K562 (cell line): Measurements from ENCODE around the gene CASKIN1. TPM values are rescaled to one million over a fixed set of nuclear protein-coding genes. Genes with fewer than 3 reads are reported as not detected.

ENCODE experiments used
- BDP1 ChIP-seq: IDR thresholded peaks from 3 replicates; pipeline ENCODE4 v1.6.1; 2011; ENCODE audit not compliant: insufficient read length, insufficient read depth
- CREM ChIP-seq: IDR thresholded peaks from 2 replicates; pipeline ENCODE4 v1.6.1; 2014; ENCODE audit warnings: antibody characterized with exemption, low read depth
- DPF2 ChIP-seq: fragments of 450-650 bp; IDR thresholded peaks from 2 replicates; pipeline ENCODE4 v1.6.1; 2016
- EGR1 ChIP-seq: fragments of 450-650 bp; conservative IDR thresholded peaks from 2 replicates; pipeline ENCODE4 v1.6.1; 2017; ENCODE audit warnings: mild to moderate bottlenecking
- ELF4 ChIP-seq: fragments of 450-650 bp; formaldehyde crosslinking; IDR thresholded peaks from 2 replicates; pipeline ENCODE4 v1.4.0; 2022; ENCODE audit warnings: missing genetic modification characterization
- ESRRA ChIP-seq: fragments of 450-650 bp; IDR thresholded peaks from 2 replicates; pipeline ENCODE4 v1.6.1; 2014; ENCODE audit warnings: low read depth, mild to moderate bottlenecking, moderate library complexity, borderline replicate concordance
- FOXP1 ChIP-seq: sonication (generic); formaldehyde crosslinking; IDR thresholded peaks from 2 replicates; pipeline ENCODE4 v1.8.0; 2022; ENCODE audit warnings: mild to moderate bottlenecking, missing genetic modification reagents
- HDAC1 ChIP-seq, 2 experiments: fragments of 450-650 bp; IDR thresholded peaks; 2 replicates each; pipeline ENCODE4 v1.6.1; 2016 to 2017; ENCODE audit warnings: inconsistent platforms in 1 of 2, mild to moderate bottlenecking in 1 of 2, moderate library complexity in 1 of 2
- ID3 ChIP-seq, 2 experiments: fragments of 250-450 bp in 1 of 2; fragments of 450-650 bp in 1 of 2; sonication (Bioruptor Pico) in 1 of 2; IDR thresholded peaks; 2 replicates each; pipeline versions ENCODE4 v1.6.1 to v1.8.0; 2016 to 2021; ENCODE audit warnings: mild to moderate bottlenecking in 2 of 2, moderate library complexity in 2 of 2, missing compliant biosample characterization in 1 of 2, missing genetic modification characterization in 1 of 2
- KLF16 ChIP-seq: IDR thresholded peaks from 2 replicates; pipeline ENCODE4 v1.6.1; 2016; ENCODE audit warnings: antibody characterized with exemption
- NEUROD1 ChIP-seq: fragments of 150-350 bp; IDR thresholded peaks from 2 replicates; pipeline ENCODE4 v1.6.1; 2014; ENCODE audit warnings: borderline replicate concordance, low read length, low read depth; ENCODE audit not compliant: partially characterized antibody
- PCBP2 ChIP-seq: fragments of 200-400 bp; formaldehyde crosslinking; IDR thresholded peaks from 2 replicates; pipeline ENCODE4 v1.6.1; 2018; ENCODE audit warnings: low read length, low read depth, mild to moderate bottlenecking, moderate library complexity; ENCODE audit not compliant: poor library complexity, severe bottlenecking
- PTTG1 ChIP-seq: fragments of 450-650 bp; IDR thresholded peaks from 2 replicates; pipeline ENCODE4 v1.6.1; 2016; ENCODE audit warnings: low read depth, mild to moderate bottlenecking, missing genetic modification characterization, missing compliant biosample characterization
- RBFOX2 ChIP-seq: fragments of 200-400 bp; formaldehyde crosslinking; IDR thresholded peaks from 2 replicates; pipeline ENCODE4 v1.6.1; 2017; ENCODE audit warnings: low read depth, mild to moderate bottlenecking, low read length, moderate library complexity
- SETDB1 ChIP-seq: IDR thresholded peaks from one replicate; pipeline ENCODE4 v1.6.1; 2012; ENCODE audit warnings: low read length, control low read depth, inconsistent platforms
- SREBF1 ChIP-seq: fragments of 150-350 bp; IDR thresholded peaks from 2 replicates; pipeline ENCODE4 v1.6.1; 2014; ENCODE audit warnings: antibody characterized with exemption, low read depth, low read length, borderline replicate concordance
- TBP ChIP-seq: optimal IDR thresholded peaks from 2 replicates; pipeline ENCODE3; 2011; ENCODE audit warnings: low read depth, low read length, improper control_type of control experiment
- VEZF1 ChIP-seq: fragments of 200-800 bp; sonication (Bioruptor generic); IDR thresholded peaks from 2 replicates; pipeline ENCODE4 v1.6.1; 2017; ENCODE audit warnings: missing genetic modification characterization, missing compliant biosample characterization
- ZBTB11 ChIP-seq, 3 experiments: fragments of 200-800 bp in 1 of 3; fragments of 250-450 bp in 1 of 3; fragments of 450-650 bp in 1 of 3; sonication (Bioruptor Pico) in 1 of 3; sonication (Bioruptor generic) in 1 of 3; formaldehyde crosslinking in 1 of 3; IDR thresholded peaks; 2 replicates each; pipeline versions ENCODE4 v1.6.1 to v1.8.0; 2016 to 2022; ENCODE audit warnings: mild to moderate bottlenecking in 2 of 3, missing genetic modification characterization in 2 of 3, missing compliant biosample characterization in 1 of 3, moderate library complexity in 1 of 3
- ZBTB2 ChIP-seq: fragments of 450-650 bp; IDR thresholded peaks from 2 replicates; pipeline ENCODE4 v1.6.1; 2016; ENCODE audit warnings: antibody characterized with exemption
- polyA plus RNA-seq, 8 experiments: library from polyadenylated mRNA; depleted of rRNA in 4 of 8; stranded (reverse) in 5 of 8; unstranded in 3 of 8; fragments of >200 nt; fragmentation: Nextera tagmentation in 2 of 8; fragmentation: Illumina TruSeq in 1 of 8; extraction: Ambion mirVana in 2 of 8; extraction: Trizol in 1 of 8; gene quantifications; 2 replicates each; pipeline versions ENCODE4 v1.2.1 to v1.2.3, GENCODE V29; 2011 to 2014; ENCODE audit warnings: inconsistent platforms in 1 of 8, missing spikeins in 1 of 8
- total RNA-seq, 7 experiments: library from RNA; depleted of rRNA in 6 of 7; stranded (reverse); fragments of >200 nt in 6 of 7; fragmentation: Illumina TruSeq in 2 of 7; extraction: Trizol in 2 of 7; gene quantifications; 2 replicates each; pipeline versions ENCODE4 v1.2.1 to v1.2.3, GENCODE V29; 2011 to 2021; ENCODE audit warnings: low replicate concordance in 1 of 7

The CASKIN1 gene
- total and polyA plus RNA-seq, 9 of the 15 experiments (the other 6 are each of a cell fraction or from before 2014, with no cell fraction given): 0.15 to 4.5 (median 1.5) TPM; not detected in 2

GRCh38 chr16:2205104-2205966 lies 8.9 kb upstream of the CASKIN1 start, which contains the start of gene MLST8 (continued):
- no peak for TF ChIP-seq PTTG1 (tag)
- peak; percentile 60; the same call in 1 of the 2 replicates for TF ChIP-seq SREBF1
- TF ChIP-seq ZBTB11 (CRISPR knock-in tag; IDR thresholded peaks at IDR 0.05): peak in 1 of 3 experiments; percentile 36; a peak in 1 of 6 replicates
- TF ChIP-seq RBFOX2: peak; percentile 85
- peak; percentile 69 for TF ChIP-seq TBP
- TF ChIP-seq VEZF1 (CRISPR knock-in tag): peak; percentile 100
- peak; percentile 41; the same call in 1 of the 2 replicates for TF ChIP-seq DPF2
- no peak for TF ChIP-seq BDP1
- no peak for TF ChIP-seq KLF16
- TF ChIP-seq ZBTB2: peak; percentile 96
- peak; percentile 50; the same call in 1 of the 2 replicates for TF ChIP-seq ESRRA
- no peak for TF ChIP-seq ID3 (CRISPR knock-in tag; IDR thresholded peaks at IDR 0.05)
- peak; percentile 58; the same call in 1 of the 2 replicates for TF ChIP-seq ID3 (tag; IDR thresholded peaks at IDR 0.05)
- TF ChIP-seq ELF4 (CRISPR knock-in tag): 0 out of 2 replicates have a peak, but pooled peaks have one; percentile 17
- 0 out of 2 replicates have a peak, but pooled peaks have one; percentile 46 for TF ChIP-seq FOXP1 (CRISPR knock-in tag)
- no peak for TF ChIP-seq SETDB1
- peak; percentile 93 for TF ChIP-seq EGR1
- peak; percentile 75 for TF ChIP-seq CREM
- TF ChIP-seq NEUROD1: peak; percentile 45
- TF ChIP-seq PCBP2: no peak
- TF ChIP-seq HDAC1 (IDR thresholded peaks at IDR 0.05): peak in 1 of 2 experiments; percentile 67; a peak in 1 of 4 replicates
